ENCODE results near the gene SHMT2. TPM values are rescaled to one million over a fixed set of nuclear protein-coding genes. Genes with fewer than 3 reads are reported as not detected.
A peak's percentile ranks its signal among the peaks of the same experiment; 100 is the strongest.

SHMT2 gene
- total and polyA plus RNA-seq, 2 of the 13 experiments (the other 11 are each of a cell fraction or from before 2014, with no cell fraction given): 181 to 393 TPM

DNA sequence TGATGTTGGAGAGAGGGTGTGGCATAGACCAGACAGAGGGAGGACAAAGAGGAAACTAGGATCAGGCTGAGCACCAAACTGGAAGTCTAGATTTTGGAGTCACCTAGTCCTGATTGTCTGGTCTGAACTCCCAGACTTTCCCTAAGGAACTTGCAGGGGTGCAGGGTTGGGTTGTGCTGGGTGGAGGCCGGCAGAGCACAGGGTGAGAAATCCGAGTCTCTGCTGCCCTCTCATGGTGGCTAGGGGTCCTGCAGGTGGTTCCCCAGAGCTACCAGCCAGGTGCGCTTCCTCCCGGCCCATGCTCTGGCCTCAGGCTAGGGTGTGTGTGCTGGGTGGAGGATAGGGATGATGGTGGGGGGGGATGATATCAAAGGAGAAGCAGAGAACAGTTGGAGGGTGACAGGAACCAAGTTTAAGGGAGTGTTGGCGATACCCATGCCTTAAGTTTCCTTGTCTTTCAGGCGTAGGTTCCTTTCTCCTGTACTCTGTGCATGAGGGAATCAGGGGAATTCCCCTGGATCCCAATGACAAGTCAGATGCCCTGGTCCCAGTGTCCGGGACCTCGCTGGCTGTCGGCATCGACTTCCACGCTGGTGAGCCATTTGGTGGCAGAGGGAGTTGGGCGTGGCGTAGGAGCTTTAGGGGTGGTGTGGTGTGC, 46.5 kb upstream of the SHMT2 start (continued):
- TF ChIP-seq, protein P1, sequence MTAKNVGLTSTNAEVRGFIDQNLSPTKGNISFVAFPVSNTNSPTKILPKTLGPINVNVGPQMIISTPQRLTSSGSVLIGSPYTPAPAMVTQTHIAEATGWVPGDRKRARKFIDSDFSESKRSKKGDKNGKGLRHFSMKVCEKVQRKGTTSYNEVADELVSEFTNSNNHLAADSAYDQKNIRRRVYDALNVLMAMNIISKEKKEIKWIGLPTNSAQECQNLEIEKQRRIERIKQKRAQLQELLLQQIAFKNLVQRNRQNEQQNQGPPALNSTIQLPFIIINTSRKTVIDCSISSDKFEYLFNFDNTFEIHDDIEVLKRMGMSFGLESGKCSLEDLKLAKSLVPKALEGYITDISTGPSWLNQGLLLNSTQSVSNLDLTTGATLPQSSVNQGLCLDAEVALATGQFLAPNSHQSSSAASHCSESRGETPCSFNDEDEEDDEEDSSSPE (CRISPR knock-in tag; IDR thresholded peaks at IDR 0.05): 0 out of 2 replicates have a peak, but pooled peaks have one; percentile 18
- no peak for TF ChIP-seq ZNF33A (CRISPR knock-in tag; IDR thresholded peaks at IDR 0.05; ENCODE audit: borderline replicate concordance)
- 0 out of 2 replicates have a peak, but pooled peaks have one; percentile 36 for TF ChIP-seq PCBP1 (IDR thresholded peaks at IDR 0.05; ENCODE audit: borderline replicate concordance, low read depth, low read length)
- TF ChIP-seq, protein P2, sequence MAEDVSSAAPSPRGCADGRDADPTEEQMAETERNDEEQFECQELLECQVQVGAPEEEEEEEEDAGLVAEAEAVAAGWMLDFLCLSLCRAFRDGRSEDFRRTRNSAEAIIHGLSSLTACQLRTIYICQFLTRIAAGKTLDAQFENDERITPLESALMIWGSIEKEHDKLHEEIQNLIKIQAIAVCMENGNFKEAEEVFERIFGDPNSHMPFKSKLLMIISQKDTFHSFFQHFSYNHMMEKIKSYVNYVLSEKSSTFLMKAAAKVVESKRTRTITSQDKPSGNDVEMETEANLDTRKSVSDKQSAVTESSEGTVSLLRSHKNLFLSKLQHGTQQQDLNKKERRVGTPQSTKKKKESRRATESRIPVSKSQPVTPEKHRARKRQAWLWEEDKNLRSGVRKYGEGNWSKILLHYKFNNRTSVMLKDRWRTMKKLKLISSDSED (CRISPR knock-in tag; IDR thresholded peaks at IDR 0.05): 0 out of 2 replicates have a peak, but pooled peaks have one; percentile 24
- peak; percentile 99 for TF ChIP-seq ZSCAN25 (CRISPR knock-in tag; IDR thresholded peaks at IDR 0.05)
- no peak for TF ChIP-seq ATF7-NPFF (CRISPR knock-in tag; IDR thresholded peaks at IDR 0.05; ENCODE audit: low read depth)
- peak; percentile 39; the same call in 1 of the 2 replicates for TF ChIP-seq SMC3 (IDR thresholded peaks at IDR 0.05; ENCODE audit: low read length)
- TF ChIP-seq MED1 (CRISPR knock-in tag; IDR thresholded peaks at IDR 0.05): 0 out of 2 replicates have a peak, but pooled peaks have one; percentile 23
- 0 out of 2 replicates have a peak, but pooled peaks have one; percentile 13 for TF ChIP-seq ZFP91 (CRISPR knock-in tag; IDR thresholded peaks at IDR 0.05; ENCODE audit: borderline replicate concordance)
- no peak for TF ChIP-seq REL (CRISPR knock-in tag; conservative IDR thresholded peaks at IDR 0.05)
- 0 out of 2 replicates have a peak, but pooled peaks have one; percentile 24 for TF ChIP-seq CBFB (CRISPR knock-in tag; IDR thresholded peaks at IDR 0.05)
- TF ChIP-seq, protein P3, sequence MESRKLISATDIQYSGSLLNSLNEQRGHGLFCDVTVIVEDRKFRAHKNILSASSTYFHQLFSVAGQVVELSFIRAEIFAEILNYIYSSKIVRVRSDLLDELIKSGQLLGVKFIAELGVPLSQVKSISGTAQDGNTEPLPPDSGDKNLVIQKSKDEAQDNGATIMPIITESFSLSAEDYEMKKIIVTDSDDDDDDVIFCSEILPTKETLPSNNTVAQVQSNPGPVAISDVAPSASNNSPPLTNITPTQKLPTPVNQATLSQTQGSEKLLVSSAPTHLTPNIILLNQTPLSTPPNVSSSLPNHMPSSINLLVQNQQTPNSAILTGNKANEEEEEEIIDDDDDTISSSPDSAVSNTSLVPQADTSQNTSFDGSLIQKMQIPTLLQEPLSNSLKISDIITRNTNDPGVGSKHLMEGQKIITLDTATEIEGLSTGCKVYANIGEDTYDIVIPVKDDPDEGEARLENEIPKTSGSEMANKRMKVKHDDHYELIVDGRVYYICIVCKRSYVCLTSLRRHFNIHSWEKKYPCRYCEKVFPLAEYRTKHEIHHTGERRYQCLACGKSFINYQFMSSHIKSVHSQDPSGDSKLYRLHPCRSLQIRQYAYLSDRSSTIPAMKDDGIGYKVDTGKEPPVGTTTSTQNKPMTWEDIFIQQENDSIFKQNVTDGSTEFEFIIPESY (CRISPR knock-in tag; IDR thresholded peaks at IDR 0.05): peak; percentile 49; the same call in 1 of the 2 replicates
- peak; percentile 45; the same call in 1 of the 2 replicates for TF ChIP-seq KDM2A (CRISPR knock-in tag; IDR thresholded peaks at IDR 0.05; ENCODE audit: borderline replicate concordance, low read depth)
- TF ChIP-seq PAF1 (CRISPR knock-in tag; IDR thresholded peaks at IDR 0.05): no peak
- no peak for TF ChIP-seq RORA (CRISPR knock-in tag; IDR thresholded peaks at IDR 0.05)
- TF ChIP-seq ZNF333 (CRISPR knock-in tag; IDR thresholded peaks at IDR 0.05; ENCODE audit: borderline replicate concordance): no peak
- TF ChIP-seq STAG1 (CRISPR knock-in tag; IDR thresholded peaks at IDR 0.05): peak; percentile 93
- no peak for TF ChIP-seq TCF12 (IDR thresholded peaks at IDR 0.05)
- no peak for TF ChIP-seq TCF12 (CRISPR knock-in tag; IDR thresholded peaks at IDR 0.05)

All from HepG2 (cell line).